Activated CD8-positive, alpha-beta memory T cell treated with anti-CD3 and anti-CD28 coated beads, Interleukin-2, amount 50 U/mL, for 24 hours (primary cell): ENCODE results near the gene KCNMB1.

Experiments used
- DNase-seq: peaks from one replicate; pipeline ENCODE4 v3.0.0-alpha.2; 2020; ENCODE audit errors: extremely low read depth

KCNMB1 gene, protein sequence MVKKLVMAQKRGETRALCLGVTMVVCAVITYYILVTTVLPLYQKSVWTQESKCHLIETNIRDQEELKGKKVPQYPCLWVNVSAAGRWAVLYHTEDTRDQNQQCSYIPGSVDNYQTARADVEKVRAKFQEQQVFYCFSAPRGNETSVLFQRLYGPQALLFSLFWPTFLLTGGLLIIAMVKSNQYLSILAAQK

DNA sequence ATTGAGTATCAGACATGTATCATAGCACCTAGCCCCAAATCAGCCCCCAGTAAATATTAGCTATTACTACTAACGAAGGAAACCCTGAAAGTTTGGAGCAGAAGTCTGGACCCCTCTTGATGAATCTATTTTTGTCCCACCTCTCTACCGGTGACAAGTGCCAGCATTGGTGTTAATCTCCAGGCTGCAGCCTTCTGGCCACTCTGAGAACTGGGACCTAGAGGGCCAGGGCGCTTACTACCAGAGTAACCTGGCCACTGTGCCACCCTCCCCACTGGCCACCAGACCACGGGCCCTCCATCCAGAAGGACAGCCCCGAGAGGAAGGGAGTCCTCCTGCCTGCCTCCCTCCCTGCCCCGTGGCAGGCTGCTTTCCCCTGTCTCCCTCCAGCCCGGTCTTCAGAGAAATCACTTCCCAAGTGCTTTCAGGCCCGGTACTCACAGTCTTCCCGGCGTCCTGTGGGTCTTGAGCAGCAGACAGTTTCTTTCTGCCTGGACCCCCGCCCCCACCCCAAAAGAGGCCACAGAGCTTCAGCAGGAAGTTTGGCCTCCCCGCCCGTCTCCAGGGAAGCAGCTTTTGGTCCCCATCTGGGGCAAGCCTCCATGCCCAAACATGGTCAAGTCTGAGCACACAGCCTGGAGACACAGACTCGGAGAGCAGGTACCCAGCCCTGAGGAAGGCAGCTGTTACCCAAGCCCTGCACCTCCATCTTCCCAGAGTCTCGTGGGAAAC, at the start of gene KCNMB1:
Gene KCNMB1, minus strand, starts transcription at position 550 of the 732 bp plus-strand sequence. CDS start 3,920 bp downstream, outside the sequence.
- DNase-seq, result no peak

DNA sequence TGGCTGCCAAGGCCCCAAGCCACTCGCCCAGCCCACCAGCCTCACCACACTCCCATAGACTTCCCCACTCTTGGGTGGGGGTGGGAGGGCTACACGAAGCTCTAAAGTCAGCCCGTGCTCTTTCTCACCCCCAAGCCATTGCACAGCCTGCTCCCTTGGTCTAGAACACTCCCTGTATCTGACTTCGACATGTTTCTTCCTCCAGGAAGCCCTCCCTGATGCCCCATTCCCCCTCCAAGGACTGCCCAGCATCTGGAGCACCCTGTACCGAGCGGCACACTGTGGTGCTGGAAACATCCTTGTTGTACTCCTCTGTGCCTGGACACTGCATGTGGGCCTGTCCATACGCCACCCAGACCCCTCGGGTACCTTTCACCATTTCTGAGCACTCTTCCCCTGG, 49.4 kb upstream of the KCNMB1 start:
- no peak for DNase-seq

DNA sequence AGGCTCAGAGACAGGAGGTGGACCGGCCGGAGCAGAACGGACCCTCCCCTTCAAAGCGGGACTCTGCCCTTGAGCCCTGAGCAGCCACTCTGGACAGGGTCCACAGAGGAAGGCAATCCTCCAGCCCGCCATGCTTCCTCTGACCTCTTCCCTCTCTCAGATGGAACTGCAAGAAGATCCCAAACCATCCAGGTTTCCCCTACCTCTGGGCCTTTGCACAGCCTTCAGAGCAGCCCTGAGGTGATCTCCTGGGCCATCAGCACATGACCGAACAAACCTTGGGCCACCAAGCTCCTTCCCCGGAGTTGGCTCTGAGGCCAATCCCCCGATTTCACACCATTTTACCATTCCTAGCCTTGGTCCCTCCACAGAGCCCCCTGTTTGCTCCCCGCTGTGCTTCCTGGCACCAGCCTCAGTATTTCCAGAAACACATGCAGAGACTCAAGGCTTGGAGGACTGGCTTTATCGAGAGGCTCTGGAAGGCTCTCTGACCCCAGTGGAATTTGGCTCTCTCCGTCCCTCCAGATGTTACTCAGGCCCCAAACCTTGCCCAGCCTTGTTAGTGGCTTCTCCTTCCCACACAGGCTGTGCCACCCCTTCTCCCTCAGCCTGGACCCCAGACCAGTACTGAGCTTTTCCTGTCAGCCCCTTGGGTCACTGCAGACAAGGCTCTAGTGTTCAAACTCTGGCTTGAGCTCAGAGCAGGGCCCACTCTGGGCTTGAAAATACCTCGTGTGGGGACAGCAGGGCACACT, 48.6 kb upstream of the KCNMB1 start:
- DNase-seq, result no peak

DNA sequence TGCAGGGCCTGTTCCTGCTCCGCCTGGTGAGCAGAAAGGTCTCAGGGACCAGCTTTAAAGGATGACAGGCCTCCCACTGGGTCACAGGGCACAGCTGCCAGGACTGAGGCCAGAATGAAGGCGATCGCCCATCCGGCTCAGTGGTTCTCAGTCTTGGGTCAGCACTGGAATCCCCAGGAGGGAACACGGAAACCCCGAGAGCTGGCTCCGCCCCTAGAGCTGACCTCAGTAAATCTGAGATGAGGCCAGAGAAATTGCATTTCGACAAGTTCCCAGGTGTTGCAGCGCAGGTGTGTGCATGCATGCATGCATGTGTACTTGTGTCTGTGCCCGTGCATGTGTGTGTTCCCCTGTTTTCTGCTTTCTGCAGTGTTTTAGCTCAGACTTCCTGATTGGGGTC, 47.2 kb upstream of the KCNMB1 start:
- no peak for DNase-seq

DNA sequence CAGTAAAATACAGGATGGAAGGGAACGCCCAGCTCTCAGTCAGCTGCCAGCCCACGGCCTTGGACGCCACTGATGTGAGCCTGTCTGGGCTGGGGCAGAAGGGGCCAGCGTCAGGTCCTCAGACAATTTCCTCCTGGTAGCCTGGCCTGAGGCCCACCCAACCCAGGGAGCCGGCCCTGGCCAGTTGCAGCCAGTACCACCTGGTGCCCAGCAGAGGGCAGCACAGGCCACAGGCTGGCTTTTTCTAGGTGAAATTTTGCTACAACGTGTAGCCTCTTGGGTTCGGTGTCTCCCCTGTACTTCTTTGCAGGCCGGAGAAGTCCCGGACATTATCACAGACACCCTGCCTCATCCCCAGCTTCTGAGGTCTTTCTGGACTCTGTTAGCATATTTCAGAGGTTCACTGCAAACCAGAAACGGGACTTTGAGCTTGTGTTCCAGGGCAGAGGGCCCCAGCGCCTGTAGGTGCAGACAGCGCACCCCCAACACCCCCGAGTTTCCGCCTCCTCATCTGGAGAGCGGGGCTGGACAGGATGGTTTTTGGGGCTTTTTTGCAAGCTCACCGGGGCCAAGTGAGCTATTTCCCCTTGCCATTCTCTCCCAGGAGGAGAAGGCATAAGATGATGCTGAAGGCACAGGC, 45.9 kb upstream of the KCNMB1 start:
- no peak for DNase-seq

DNA sequence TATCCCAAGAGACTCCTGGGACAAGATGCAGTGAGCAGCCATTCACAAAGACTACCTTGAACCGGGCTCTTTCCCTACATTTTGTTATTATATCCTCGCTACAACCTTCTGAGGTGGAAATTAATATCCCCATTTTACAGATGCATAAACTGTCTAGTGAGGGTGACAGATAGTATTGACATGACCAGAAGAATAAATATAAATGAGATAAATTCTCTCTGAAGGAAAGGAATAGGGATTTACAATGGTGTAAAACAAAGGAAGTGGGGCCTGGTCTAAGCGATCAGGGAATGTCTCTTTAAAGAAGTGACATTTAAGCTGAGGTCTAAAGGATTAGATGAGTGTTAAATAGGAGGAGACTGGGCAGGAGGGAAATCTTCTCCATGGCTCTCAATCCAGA, 43.5 kb upstream of the KCNMB1 start:
- DNase-seq, result no peak

DNA sequence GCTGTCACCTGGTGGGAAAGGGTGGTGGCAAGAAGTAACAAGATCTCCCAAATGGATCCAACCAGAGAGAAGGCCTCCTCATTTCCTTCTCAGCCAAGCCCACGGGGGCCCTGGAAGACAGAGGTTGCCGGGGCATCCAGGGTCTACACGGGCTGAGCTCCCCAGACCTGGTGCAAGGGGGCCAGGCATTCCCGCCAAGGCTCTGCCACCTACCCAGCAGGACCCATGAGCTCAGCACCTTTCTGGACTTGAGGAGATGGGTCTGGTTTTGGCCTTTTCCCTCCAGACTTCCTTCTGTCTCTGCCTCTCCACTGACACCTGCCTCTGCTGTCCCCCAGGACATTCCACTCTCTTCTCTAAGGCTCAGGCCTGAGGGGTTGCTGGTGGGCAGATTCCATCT, 42.4 kb upstream of the KCNMB1 start:
- no peak for DNase-seq

DNA sequence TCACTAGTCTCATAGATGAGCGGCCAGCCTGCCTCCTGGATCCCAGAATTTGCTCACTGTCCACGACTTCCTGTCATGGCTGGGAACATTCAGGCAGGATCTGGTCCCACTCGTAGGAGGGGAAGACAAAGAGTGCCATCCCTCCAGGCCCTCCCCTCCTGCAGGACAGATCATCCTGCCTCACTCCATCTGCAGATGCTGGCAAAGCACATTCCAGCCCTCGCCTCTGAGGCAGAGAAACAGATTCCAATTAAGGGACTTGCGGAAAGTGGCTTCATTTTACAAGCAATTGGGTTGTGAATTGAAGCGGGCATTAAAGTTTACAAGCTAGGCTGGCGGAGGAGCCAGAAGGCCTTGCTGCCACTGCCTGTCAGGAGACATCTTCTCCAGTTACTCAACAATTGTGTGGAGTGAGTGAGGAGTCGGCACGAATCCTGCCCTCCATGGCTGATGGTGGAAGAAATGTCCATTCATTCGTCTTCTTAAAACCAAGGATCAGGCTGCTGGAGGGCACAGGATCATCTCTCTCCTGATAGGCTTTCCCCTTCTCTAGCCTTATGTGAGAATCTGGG, 41.8 kb upstream of the KCNMB1 start:
- DNase-seq, result no peak

DNA sequence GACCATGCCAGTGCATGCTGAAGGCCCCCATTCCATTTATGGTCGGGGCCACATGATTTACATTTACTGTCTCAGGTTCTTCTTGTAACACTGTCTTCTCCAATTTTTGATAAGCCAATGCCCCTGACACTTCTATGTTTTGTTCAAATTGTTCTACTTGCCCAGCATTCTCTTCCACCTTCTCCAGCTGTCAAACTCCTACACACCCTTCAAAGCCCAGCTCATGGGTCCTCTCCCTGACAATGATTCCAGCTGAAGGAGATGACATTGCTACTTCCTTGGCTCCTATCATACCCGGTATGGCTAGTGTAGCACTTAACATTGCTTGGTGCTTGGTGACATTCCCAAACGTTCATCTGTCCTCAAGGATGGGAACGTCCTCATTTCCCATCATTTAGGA, 41.1 kb upstream of the KCNMB1 start:
- no peak for DNase-seq

DNA sequence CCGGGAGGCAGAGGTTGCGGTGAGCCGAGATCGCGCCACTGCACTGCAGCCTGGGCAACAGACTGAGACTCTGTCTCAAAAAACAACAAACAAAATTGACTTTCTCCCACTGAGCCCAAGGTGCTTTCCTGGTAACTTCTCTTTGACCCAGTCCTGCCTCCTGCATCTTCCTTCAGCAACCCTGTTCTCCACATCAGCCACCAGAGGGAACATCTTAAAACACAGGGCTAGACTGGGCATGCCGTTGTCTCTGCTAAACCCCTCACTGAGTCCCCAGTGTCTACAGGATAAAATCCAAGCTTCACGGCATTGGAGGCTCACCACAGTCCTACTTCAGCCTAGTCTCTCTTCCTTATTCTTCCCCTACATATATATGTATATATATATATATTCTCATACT, 39.8 kb upstream of the KCNMB1 start:
- DNase-seq, result no peak

DNA sequence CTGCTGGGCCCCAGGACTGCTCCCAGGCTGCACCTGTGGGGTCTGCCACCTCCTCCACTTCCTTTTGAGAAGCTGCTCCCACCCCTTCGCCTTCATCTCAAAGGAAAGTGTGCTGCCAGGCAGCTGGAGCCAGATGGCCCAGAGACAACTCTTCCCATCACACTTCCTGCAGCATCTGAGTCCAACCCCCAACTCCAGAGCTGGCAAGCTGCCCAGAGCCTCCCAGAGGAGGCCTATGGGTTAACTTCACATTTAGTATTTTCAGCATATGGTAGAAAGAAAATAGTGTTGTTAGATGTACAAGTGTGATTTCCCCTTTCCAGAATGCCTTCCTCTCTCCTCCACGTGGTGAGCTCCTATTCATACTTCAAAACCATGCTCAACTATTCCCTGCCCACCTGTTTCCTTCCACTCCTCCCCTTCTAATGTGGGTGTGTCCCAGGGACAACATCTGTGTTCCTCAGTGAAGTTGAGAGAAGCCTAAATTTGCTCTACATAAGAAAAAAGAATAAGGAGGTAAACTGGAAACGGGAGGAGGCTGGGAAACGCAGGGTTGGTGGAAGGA, 38.6 kb upstream of the KCNMB1 start:
- DNase-seq, result no peak

DNA sequence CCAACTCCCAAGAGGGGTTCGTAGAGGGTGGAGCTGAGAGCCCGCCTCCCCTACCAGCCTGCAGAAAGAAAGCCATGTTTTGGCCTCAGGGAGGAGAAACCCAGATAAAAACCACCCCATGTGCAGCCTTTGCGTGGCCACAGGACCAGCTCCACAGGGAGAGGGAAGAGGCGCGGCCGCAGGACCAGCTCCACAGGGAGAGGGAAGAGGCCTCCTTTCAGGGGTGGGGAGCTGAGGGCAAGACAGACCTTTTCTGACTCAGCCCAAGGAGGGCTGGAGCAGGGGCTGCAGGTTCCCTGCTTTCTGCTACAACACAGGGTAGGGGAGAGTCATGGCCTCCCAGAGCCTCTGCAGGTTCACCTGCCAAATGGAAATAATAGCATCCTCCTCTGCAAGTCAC, 37.6 kb upstream of the KCNMB1 start:
- no peak for DNase-seq

DNA sequence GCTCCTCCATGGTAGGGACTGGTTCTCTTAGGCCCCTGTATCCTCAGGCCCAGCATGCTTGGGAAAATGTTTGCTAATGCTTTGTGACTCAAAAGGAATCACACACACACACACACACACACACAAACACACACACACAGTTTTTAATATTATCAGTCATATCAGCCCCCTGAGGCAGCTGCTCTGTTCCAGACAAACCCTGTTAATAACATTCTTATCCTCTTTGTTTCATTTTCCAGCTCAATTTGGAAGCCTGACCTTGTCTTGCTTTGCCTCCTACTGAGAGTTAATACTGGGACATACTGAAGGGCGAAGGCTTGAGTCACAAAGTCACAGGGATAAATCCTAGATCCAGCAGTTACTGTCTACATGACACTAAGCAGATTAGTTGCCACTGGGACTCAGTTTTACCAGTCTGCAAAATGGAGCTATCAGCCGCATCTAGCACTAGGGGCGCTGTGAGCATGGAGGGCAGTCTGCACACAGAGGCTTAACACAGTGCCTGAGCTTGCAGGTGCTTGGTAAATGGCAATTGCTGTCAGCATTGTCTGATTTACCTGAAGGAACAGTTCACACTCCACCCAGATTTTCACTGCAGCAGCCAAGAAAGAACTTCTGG, 37.1 kb upstream of the KCNMB1 start:
- DNase-seq, result no peak

DNA sequence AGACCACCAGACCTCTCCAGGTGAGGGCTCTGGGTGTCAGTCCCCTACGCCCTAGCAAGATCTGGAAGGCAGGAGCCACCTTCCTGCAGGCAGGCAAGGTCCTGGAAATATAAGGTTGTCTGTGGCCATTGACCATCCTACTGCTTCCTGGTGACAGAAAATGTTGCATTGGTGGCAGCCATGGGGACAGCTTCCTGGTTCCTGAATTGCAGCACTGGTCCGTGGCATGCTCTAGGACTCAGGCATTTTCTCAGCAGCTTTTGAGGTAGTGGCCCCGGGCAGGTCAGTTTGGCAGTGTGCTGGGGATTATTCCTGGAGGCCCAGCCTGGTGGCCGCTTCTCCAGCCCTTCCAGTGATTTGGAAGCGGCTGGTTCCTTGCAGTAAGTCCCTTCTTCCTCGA, 36.6 kb upstream of the KCNMB1 start:
- no peak for DNase-seq

DNA sequence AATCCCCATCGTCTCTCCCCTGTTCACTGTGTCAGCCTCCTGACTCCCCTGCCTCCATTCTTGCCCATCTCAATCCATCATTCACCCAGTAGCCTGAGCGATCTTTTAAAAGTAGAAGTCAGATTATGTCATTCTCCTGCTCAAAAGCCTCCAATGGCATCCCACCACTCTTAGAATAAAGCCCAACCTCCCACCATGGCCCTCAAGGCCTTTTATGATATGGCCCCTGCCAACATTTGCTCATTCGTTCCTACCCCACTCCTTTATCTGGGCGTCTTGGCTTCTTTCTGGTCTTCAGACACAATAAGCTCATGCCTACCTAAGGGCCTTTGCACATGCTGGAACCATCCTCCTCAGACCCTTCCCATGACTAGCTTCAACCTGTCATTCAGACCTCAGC, 35.5 kb upstream of the KCNMB1 start:
- no peak for DNase-seq

DNA sequence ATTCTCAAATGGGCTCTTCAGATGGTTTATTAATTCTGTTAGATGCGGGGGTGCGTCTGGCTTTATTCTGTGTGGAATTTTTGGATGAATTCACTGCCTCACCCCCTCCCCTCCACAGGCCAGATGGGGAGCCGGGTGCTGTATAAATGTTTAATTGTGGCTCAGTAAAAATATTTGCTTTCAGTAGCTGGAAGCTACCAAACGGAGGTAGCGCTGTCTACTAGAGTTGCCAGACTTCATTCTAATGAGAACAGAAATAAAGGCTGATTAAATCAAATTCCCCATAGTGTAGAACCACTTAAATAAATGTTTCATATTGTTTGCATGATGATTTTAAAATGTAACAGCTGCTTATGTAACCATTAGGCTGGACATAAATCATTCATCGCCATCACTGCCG, 34.5 kb upstream of the KCNMB1 start:
- DNase-seq, result no peak

DNA sequence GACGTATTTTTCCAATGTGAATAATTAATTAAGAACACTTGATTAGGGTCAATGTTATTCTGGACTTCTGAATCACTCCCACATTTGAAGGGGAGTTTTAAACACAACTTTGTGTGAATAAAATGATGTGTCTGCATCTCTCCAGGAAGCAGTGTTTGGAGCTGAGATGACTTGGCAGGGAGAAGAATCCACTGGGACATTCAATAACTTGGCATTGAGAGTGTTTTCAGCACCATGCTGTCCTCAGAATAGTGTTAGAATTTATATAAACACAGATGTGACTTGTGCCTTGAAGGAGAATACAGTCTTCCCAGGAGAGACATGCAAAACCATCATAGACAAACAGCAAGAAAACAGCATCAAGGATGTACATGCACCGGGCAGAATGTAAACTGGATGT, 32.7 kb upstream of the KCNMB1 start:
- no peak for DNase-seq

DNA sequence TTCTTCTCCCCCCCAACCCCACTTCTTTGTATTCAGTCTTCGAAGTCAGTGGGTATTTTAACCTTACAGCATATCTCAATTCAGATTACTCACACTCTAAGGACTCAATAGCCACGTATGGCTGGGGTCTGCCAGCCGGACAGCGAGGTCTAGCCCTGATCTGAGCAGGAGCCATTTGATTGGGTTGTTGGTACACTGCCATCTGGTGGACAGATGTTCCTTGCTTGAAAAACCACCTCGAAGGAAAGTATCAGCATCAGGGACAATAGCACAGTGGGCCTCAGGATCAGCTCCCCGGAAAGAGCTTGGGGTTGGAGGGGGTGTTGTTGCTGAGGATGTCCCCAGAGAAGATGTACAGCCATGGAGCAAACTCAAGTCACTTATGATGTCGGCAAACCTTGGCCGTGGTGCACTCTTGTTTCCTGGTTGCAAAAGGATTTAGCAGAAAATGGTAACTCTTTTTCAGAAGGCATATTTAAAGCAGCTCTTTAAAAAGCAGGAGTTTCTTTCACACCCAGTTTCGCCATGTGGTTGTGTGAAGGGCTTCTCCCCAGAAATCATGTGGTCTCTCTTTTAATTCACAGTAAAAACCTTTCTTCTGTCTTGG, 31.7 kb upstream of the KCNMB1 start:
- DNase-seq, result peak; percentile 21

DNA sequence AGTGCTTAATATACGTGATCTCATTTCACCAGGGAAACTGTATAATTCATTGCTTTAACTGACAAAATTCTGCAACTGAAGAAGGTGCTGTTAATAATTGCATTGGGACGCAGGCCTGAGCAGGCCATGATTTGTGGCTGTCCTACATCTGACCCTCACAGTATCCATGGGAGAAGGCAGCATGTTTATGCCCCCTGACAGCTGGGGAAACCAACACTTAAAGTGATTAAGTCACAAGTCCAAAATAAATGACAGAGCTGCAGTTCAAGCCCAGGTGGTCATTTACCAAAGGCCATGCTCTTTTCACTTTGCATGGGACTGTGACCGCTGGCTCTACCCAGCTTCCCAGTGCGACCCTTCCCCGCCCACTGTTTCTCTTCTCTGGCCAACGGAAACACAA, 30.5 kb upstream of the KCNMB1 start:
- no peak for DNase-seq

DNA sequence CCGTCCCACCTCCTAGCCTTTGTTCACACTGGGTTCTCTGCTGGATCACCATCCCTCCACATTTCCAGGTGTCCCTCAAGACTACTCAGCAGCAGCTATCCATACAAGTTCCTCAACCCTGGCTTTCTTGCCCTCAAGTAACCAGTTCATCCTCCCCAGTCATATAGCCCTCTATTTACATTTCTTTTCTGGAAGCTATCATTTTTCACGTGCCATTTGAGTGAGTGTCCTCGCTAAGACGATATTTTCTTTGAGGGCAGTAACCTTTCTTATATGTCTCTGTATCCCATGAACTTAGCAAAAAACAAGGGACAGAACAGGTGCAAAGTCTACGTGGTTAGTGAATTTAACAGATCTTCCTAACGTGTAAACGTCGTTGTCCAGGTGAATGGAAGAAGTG, 29.6 kb upstream of the KCNMB1 start:
- DNase-seq, result no peak

DNA sequence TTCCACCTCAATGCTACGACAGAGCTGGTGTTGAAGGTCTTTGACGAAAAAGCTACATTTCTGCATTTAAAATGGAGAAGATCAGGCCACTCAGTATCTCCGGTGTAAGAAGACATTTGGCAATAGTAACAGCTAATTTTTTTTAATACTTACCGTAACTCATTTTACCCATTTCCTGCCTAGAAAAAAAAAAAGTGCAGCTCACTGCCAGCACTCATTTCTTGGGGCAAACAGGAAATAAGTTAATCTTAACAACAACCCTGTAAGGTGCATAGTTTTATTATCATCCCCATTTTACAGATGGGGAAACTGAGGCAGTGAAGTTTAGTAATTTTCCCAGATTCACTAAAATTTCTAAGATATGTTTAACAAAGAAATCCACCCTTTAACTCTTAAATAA, 27.4 kb upstream of the KCNMB1 start:
- no peak for DNase-seq
